ENCODE results near the gene CARD14.

The CARD14 gene

DNA sequence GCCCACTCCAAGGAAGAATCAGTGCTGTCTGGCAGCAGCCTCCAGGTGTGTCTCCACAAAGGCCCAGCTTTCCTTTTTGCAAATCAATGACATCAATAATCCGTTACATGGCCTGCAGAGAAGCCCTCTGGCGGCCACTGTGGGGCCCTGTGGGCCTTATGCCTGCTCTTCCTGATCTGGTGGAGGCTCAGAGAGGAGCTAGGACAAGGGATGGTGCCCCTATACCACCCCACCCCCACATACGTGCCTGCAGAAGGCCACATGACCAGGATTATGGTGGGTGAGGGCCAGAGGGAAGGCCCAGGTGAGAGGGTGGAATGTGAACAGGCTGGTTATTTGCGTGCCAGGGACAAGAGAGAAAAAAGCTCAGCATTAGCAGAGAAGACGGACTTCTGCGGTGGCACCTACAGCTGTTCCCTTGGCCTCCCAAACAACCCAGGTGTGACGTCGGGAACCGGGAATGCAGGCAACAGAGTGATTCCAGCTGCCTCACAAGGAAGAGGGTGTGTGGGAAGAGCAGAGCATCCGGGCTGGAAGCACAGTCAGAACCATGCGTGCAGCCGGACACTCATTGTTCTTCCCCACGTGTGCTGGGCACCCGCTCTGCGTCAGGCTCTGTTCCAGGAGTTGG lies 45.4 kb upstream of the CARD14 start:
- H3K4ac ChIP-seq (ENCODE audit: low read depth in 1 of 2, low read length in 2 of 2), result no peak overlapping the region
- 68% methylated on average over 14 of the region's 15 CpGs for WGBS
- no peaks in the 10 kb centered on the region for H3K9me3 ChIP-seq (ENCODE audit: control insufficient read depth, low read length)
- no peaks in the 10 kb centered on the region for H3K36me3 ChIP-seq (ENCODE audit: control insufficient read depth in 1 of 2, insufficient read depth in 2 of 2, low read depth in 1 of 2, low read length in 2 of 2)
- no peak overlapping the region for H4K91ac ChIP-seq (ENCODE audit: low read length)
- peaks cover 0 to 4% of the 10 kb centered on the region in 2 experiments for H3K27me3 ChIP-seq (ENCODE audit: control insufficient read depth in 1 of 2, insufficient read depth in 1 of 2, low read length in 2 of 2)
- no peak overlapping the region for H3K14ac ChIP-seq (ENCODE audit: low read length in 2 of 2)
- H2BK5ac ChIP-seq (ENCODE audit: low read depth, low read length, poor library complexity, severe bottlenecking), result no peak overlapping the region
- DNase-seq, result peak; percentile 63
- no peak overlapping the region for H2BK12ac ChIP-seq (ENCODE audit: low read length in 2 of 2)
- H2BK120ac ChIP-seq (ENCODE audit: low read depth, low read length), result no peak overlapping the region
- H2AFZ ChIP-seq (ENCODE audit: low read depth, low read length), result no peak overlapping the region
- H4K8ac ChIP-seq (ENCODE audit: low read length), result no peak overlapping the region
- no peak overlapping the region for H3K4me2 ChIP-seq (ENCODE audit: low read length, poor library complexity, severe bottlenecking)
- peak overlapping the region in 1 of 2 experiments; percentile 8 for H3K18ac ChIP-seq (ENCODE audit: low read depth in 1 of 2, low read length in 2 of 2)
- H3K9ac ChIP-seq (ENCODE audit: low read length), result no peak overlapping the region
- H3K4me3 ChIP-seq (ENCODE audit: insufficient read depth in 1 of 2, low read depth in 1 of 2, low read length in 2 of 2), result no peak overlapping the region
- H3K4me1 ChIP-seq (ENCODE audit: control insufficient read depth, insufficient read depth, low read depth, low read length), result peaks cover 8% of the 10 kb centered on the region
- no peaks in the 10 kb centered on the region for H3K79me1 ChIP-seq (replicated peaks; ENCODE audit: low read length, poor library complexity, severe bottlenecking)
- no peak overlapping the region for H3K27ac ChIP-seq (ENCODE audit: low read length, poor library complexity, severe bottlenecking)
- H2AK5ac ChIP-seq (ENCODE audit: low read length, severe bottlenecking), result no peak overlapping the region
- H2BK15ac ChIP-seq (ENCODE audit: low read depth, poor library complexity, severe bottlenecking), result no peak overlapping the region
- no peak overlapping the region for H3K23ac ChIP-seq (ENCODE audit: low read length in 2 of 2)

DNA sequence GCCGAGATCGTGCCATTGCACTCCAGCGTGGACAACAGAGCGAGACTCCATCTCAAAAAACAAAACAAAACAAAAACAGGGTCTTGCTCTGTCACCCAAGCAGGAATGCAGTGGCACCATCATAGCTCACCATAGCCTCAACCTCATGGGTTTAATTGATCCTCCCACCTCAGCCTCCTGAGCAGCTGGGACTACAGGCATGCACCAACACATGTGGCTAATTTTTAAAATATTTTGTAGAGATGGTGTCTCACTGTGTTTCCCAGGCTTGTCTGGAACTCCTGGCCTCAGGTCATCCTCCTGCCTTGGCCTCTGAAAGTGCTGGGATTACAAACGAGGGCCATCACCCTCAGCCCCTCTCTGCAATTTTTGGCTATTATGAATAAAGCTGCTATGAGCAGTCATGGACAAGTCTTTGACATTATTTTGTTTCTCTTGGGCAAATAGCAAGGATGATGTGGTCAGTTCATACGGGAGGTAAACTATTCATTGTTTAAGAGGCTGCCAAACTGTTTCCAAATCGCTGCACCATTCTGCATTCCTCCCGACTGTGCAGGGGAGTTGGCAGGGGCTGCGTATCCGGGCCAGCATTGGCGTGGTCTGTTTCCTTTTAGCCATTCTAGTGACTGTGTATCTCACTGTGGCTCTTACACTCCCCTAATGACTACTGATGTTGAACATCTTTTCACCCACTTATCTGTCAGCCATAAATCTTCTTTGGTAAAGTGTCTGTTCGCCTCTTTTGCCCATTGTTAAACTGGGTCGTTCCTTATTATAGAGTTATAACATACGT lies 44.0 kb upstream of the CARD14 start:
- H3K36me3 ChIP-seq (ENCODE audit: control insufficient read depth in 1 of 2, insufficient read depth in 2 of 2, low read depth in 1 of 2, low read length in 2 of 2), result no peaks in the 10 kb centered on the region
- 84% methylated on average over 11 of the region's 14 CpGs for WGBS

DNA sequence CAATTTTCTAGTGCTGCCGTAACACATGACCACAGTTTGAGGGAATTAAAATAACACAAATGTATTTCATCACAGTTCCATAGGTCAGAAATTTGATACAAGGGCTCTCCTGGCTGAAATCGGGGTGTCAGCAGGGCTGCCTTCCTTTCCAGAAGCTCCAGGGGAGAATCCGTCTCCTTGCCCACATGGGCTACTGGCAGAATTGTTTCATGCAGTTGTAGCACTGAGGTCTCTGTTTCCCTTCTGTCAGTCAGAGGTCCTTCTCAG lies 43.4 kb upstream of the CARD14 start:
- H3K4ac ChIP-seq (ENCODE audit: low read depth in 1 of 2, low read length in 2 of 2), result no peak overlapping the region
- no peak overlapping the region for H2AFZ ChIP-seq (ENCODE audit: low read depth, low read length)
- H2BK5ac ChIP-seq (ENCODE audit: low read depth, low read length, poor library complexity, severe bottlenecking), result no peak overlapping the region
- H3K4me3 ChIP-seq (ENCODE audit: insufficient read depth in 1 of 2, low read depth in 1 of 2, low read length in 2 of 2), result no peak overlapping the region
- H3K36me3 ChIP-seq (ENCODE audit: control insufficient read depth in 1 of 2, insufficient read depth in 2 of 2, low read depth in 1 of 2, low read length in 2 of 2), result no peaks in the 10 kb centered on the region
- no peak overlapping the region for H3K23ac ChIP-seq (ENCODE audit: low read length in 2 of 2)
- no peak overlapping the region for H3K27ac ChIP-seq (ENCODE audit: low read length, poor library complexity, severe bottlenecking)
- H3K14ac ChIP-seq (ENCODE audit: low read length in 2 of 2), result no peak overlapping the region
- H3K4me2 ChIP-seq (ENCODE audit: low read length, poor library complexity, severe bottlenecking), result no peak overlapping the region
- no peaks in the 10 kb centered on the region for H3K9me3 ChIP-seq (ENCODE audit: control insufficient read depth, low read length)
- no peak overlapping the region for H2BK120ac ChIP-seq (ENCODE audit: low read depth, low read length)
- H2BK15ac ChIP-seq (ENCODE audit: low read depth, poor library complexity, severe bottlenecking), result no peak overlapping the region
- no peaks in the 10 kb centered on the region for H3K79me1 ChIP-seq (replicated peaks; ENCODE audit: low read length, poor library complexity, severe bottlenecking)
- no peak overlapping the region for H2AK5ac ChIP-seq (ENCODE audit: low read length, severe bottlenecking)
- H4K91ac ChIP-seq (ENCODE audit: low read length), result no peak overlapping the region
- peaks cover 0 to 4% of the 10 kb centered on the region in 2 experiments for H3K27me3 ChIP-seq (ENCODE audit: control insufficient read depth in 1 of 2, insufficient read depth in 1 of 2, low read length in 2 of 2)
- H3K18ac ChIP-seq (ENCODE audit: low read depth in 1 of 2, low read length in 2 of 2), result no peak overlapping the region
- no peak for DNase-seq
- peak overlapping the region; percentile 3 for H3K9ac ChIP-seq (ENCODE audit: low read length)
- H4K8ac ChIP-seq (ENCODE audit: low read length), result no peak overlapping the region
- no peak overlapping the region for H2BK12ac ChIP-seq (ENCODE audit: low read length in 2 of 2)
- H3K4me1 ChIP-seq (ENCODE audit: control insufficient read depth, insufficient read depth, low read depth, low read length), result peaks cover 8% of the 10 kb centered on the region
- WGBS, result 93% methylated on average over 3 of the region's 3 CpGs

More for the DNA sequence above, 44.0 kb upstream of the CARD14 start:
- Histone ChIP-seq H3K4ac (ENCODE audit: low read depth in 1 of 2, low read length in 2 of 2) (no peak overlapping the region), H2BK120ac (ENCODE audit: low read depth, low read length) (no peak overlapping the region), H3K27me3 (ENCODE audit: control insufficient read depth in 1 of 2, insufficient read depth in 1 of 2, low read length in 2 of 2) (peaks cover 0 to 4% of the 10 kb centered on the region in 2 experiments), H4K8ac (ENCODE audit: low read length) (no peak overlapping the region), H2AK5ac (ENCODE audit: low read length, severe bottlenecking) (no peak overlapping the region), H3K4me1 (ENCODE audit: control insufficient read depth, insufficient read depth, low read depth, low read length) (peaks cover 8% of the 10 kb centered on the region), H4K91ac (ENCODE audit: low read length) (no peak overlapping the region), H2BK15ac (ENCODE audit: low read depth, poor library complexity, severe bottlenecking) (no peak overlapping the region), H3K4me2 (ENCODE audit: low read length, poor library complexity, severe bottlenecking) (no peak overlapping the region), H3K9ac (ENCODE audit: low read length) (peak overlapping the region; percentile 3), H3K18ac (ENCODE audit: low read depth in 1 of 2, low read length in 2 of 2) (no peak overlapping the region), H3K14ac (ENCODE audit: low read length in 2 of 2) (no peak overlapping the region), H3K23ac (ENCODE audit: low read length in 2 of 2) (no peak overlapping the region), H3K9me3 (ENCODE audit: control insufficient read depth, low read length) (no peaks in the 10 kb centered on the region), H3K4me3 (ENCODE audit: insufficient read depth in 1 of 2, low read depth in 1 of 2, low read length in 2 of 2) (no peak overlapping the region), H2AFZ (ENCODE audit: low read depth, low read length) (no peak overlapping the region), H3K79me1 (replicated peaks; ENCODE audit: low read length, poor library complexity, severe bottlenecking) (no peaks in the 10 kb centered on the region), H2BK12ac (ENCODE audit: low read length in 2 of 2) (no peak overlapping the region), H2BK5ac (ENCODE audit: low read depth, low read length, poor library complexity, severe bottlenecking) (no peak overlapping the region), H3K27ac (ENCODE audit: low read length, poor library complexity, severe bottlenecking) (no peak overlapping the region)
- DNase-seq, result no peak

DNA sequence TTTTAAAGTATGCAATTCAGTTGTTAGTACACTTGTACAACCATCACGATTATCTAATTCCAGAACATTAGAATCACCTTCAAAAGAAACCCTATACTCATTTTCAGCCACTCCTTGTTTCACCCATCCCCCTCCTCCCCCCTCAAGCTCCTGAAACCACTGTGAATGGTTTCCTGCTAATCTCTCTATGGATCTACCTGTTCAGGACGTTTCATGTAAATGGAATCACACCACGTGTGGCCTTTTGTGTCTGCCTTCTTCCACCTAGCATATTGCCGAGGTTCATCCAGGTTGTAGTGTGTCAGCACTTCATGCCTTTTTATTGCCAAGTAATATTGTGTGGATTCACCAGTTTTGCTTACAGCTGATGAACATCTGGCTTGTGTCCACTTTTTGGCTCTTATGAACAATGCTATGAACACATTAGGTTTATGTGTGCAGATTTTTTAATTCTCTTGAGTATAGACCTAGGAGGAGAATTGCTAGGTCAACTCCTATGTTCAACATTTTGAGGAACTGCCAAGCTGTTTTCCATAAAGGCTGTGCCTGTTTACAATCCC lies 40.7 kb upstream of the CARD14 start:
- H4K8ac ChIP-seq (ENCODE audit: low read length), result no peak overlapping the region
- H3K9me3 ChIP-seq (ENCODE audit: control insufficient read depth, low read length), result no peaks in the 10 kb centered on the region
- DNase-seq, result no peak
- H3K36me3 ChIP-seq (ENCODE audit: control insufficient read depth in 1 of 2, insufficient read depth in 2 of 2, low read depth in 1 of 2, low read length in 2 of 2), result peaks cover 14 to 21% of the 10 kb centered on the region in 2 experiments
- H2BK120ac ChIP-seq (ENCODE audit: low read depth, low read length), result no peak overlapping the region
- H3K4me2 ChIP-seq (ENCODE audit: low read length, poor library complexity, severe bottlenecking), result no peak overlapping the region
- H3K4me3 ChIP-seq (ENCODE audit: insufficient read depth in 1 of 2, low read depth in 1 of 2, low read length in 2 of 2), result no peak overlapping the region
- H2AFZ ChIP-seq (ENCODE audit: low read depth, low read length), result no peak overlapping the region
- no peak overlapping the region for H2AK5ac ChIP-seq (ENCODE audit: low read length, severe bottlenecking)
- H3K18ac ChIP-seq (ENCODE audit: low read depth in 1 of 2, low read length in 2 of 2), result no peak overlapping the region
- no peak overlapping the region for H3K14ac ChIP-seq (ENCODE audit: low read length in 2 of 2)
- H3K27ac ChIP-seq (ENCODE audit: low read length, poor library complexity, severe bottlenecking), result no peak overlapping the region
- peaks cover 5% of the 10 kb centered on the region for H3K4me1 ChIP-seq (ENCODE audit: control insufficient read depth, insufficient read depth, low read depth, low read length)
- no peak overlapping the region for H2BK5ac ChIP-seq (ENCODE audit: low read depth, low read length, poor library complexity, severe bottlenecking)
- H4K91ac ChIP-seq (ENCODE audit: low read length), result no peak overlapping the region
- no peak overlapping the region for H2BK12ac ChIP-seq (ENCODE audit: low read length in 2 of 2)
- no peak overlapping the region for H3K23ac ChIP-seq (ENCODE audit: low read length in 2 of 2)
- no peak overlapping the region for H2BK15ac ChIP-seq (ENCODE audit: low read depth, poor library complexity, severe bottlenecking)
- H3K79me1 ChIP-seq (replicated peaks; ENCODE audit: low read length, poor library complexity, severe bottlenecking), result no peaks in the 10 kb centered on the region
- peaks cover 0 to 4% of the 10 kb centered on the region in 2 experiments for H3K27me3 ChIP-seq (ENCODE audit: control insufficient read depth in 1 of 2, insufficient read depth in 1 of 2, low read length in 2 of 2)
- WGBS, result 49% methylated on average over 4 of the region's 4 CpGs
- no peak overlapping the region for H3K4ac ChIP-seq (ENCODE audit: low read depth in 1 of 2, low read length in 2 of 2)
- no peak overlapping the region for H3K9ac ChIP-seq (ENCODE audit: low read length)
